Stomach (tissue), 9 donors: Measurements from ENCODE around the gene SNAP25. TPM values are rescaled to one million over a fixed set of nuclear protein-coding genes. Genes with fewer than 3 reads are reported as not detected.

Source experiments
- DNase-seq, 2 donors: peaks; one replicate each; pipeline versions ENCODE4 v3.0.0 to v3.0.0-alpha.2; 2013 to 2019
- H3K27ac ChIP-seq, 5 donors: fragments of 200-600 bp in 4 of 5; sonication (generic) in 4 of 5; one replicate each; pipeline ENCODE4 v1.5.1; 2013 to 2019; ENCODE audit warnings: mild to moderate bottlenecking in 1 of 5, moderate library complexity in 1 of 5
- H3K27me3 ChIP-seq, 3 donors: fragments of 200-600 bp; sonication (generic); one replicate each; pipeline ENCODE4 v1.5.1; 2017 to 2019; ENCODE audit warnings: mixed run types in 1 of 3
- H3K36me3 ChIP-seq, 4 donors: fragments of 200-600 bp; sonication (generic); 1 replicate in 3 of 4; 2 replicates in 1 of 4; pipeline ENCODE4 v1.5.1; 2016 to 2019
- H3K4me1 ChIP-seq, 4 donors: fragments of 200-600 bp; sonication (generic); one replicate each; pipeline ENCODE4 v1.5.1; 2016 to 2019
- H3K4me3 ChIP-seq, 4 donors: fragments of 200-600 bp; sonication (generic) in 3 of 4; one replicate each; pipeline ENCODE4 v1.5.1; 2016 to 2019; ENCODE audit warnings: mild to moderate bottlenecking in 1 of 4
- H3K9me3 ChIP-seq, 4 donors: fragments of 200-600 bp; sonication (generic); one replicate each; pipeline ENCODE4 v1.5.1; 2016 to 2019
- CTCF ChIP-seq, 7 experiments: fragments of 450-650 bp in 4 of 7; fragments of 200-600 bp in 3 of 7; sonication (generic) in 3 of 7; IDR thresholded peaks; one replicate each; pipeline ENCODE4 v1.5.1; 2016 to 2019; ENCODE audit warnings: antibody characterized with exemption in 7 of 7, control low read depth in 2 of 7, mild to moderate bottlenecking in 1 of 7
- EP300 ChIP-seq: sonication (generic); formaldehyde crosslinking; IDR thresholded peaks from one replicate; pipeline ENCODE4 v1.6.1; 2017; ENCODE audit warnings: antibody characterized with exemption
- POLR2A ChIP-seq, 4 donors: fragments of 450-650 bp; IDR thresholded peaks; one replicate each; pipeline ENCODE4 v1.6.1; 2016; ENCODE audit warnings: antibody characterized with exemption in 4 of 4, control low read depth in 2 of 4, mild to moderate bottlenecking in 1 of 4, moderate library complexity in 1 of 4
- POLR2AphosphoS5 ChIP-seq, 3 donors: sonication (generic); formaldehyde crosslinking; IDR thresholded peaks; one replicate each; pipeline ENCODE4 v1.6.1; 2016; ENCODE audit warnings: antibody characterized with exemption in 3 of 3
- WGBS, 5 donors: extraction: QIAGEN DNeasy Blood & Tissue Kit in 3 of 5; methylation state at CpG; one replicate each; pipeline versions ENCODE4 v1.1.5 to v1.1.7; 2013 to 2018; 5-methylcytosine and 5-hydroxymethylcytosine counted together
- intact Hi-C: fragments of 100-400 bp; cut with DNase I; formaldehyde crosslinking; loops from one replicate; pipeline ENCODE4 v1.15.1; 2023; ENCODE audit warnings: low total_unique reads
- polyA plus RNA-seq, 3 donors: library from polyadenylated mRNA; stranded (reverse); fragments of 200-250 nt; gene quantifications; one replicate each; pipeline ENCODE4 v1.2.3, GENCODE V29; 2013
- total RNA-seq, 5 donors: library from RNA; depleted of rRNA; stranded (reverse); fragments of >200 nt; gene quantifications; one replicate each; pipeline versions ENCODE4 v1.1.0 to v1.2.3, GENCODE V29; 2014 to 2016
- donor health status: healthy with polysubstance abuse.
- donor health status: Bipolar disorder and iron deficiency.
- donor health status: healthy.

Gene SNAP25
- total and polyA plus RNA-seq, 8 donors = 1.8 to 12.5 (median 2.8) TPM; not detected in 1

DNA sequence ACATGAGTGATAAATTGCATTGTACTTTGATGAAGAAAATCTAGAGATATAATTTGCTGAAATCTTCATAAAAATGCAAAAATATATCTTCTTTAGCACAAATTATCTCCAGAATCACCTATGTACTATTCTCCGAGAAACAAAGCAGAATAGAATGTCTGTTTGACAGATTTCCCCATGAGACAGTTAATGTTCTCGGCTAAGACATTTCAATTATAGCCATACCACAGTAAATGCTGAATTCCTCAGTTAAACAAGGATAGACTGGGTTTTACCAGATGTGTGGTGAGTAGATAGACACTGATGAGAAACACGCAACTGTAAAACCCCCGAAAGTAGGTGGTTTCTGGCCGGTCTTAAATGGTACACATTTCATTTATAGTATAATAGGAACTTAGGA lies 69.8 kb downstream of the SNAP25 start:
- WGBS, 5 donors = 92 to 94% (median 93%) methylated on average over 5 of the region's 5 CpGs
- Histone ChIP-seq H3K36me3 (no peaks in the 10 kb centered on the region), H3K27me3 (no peaks in the 10 kb centered on the region), H3K4me1 (no peaks in the 10 kb centered on the region), H3K9me3 (no peaks in the 10 kb centered on the region), H3K27ac (no peak overlapping the region), H3K4me3 (no peak overlapping the region)
- DNase-seq = no peak
- intact Hi-C loops = no loop called here
- TF ChIP-seq EP300 (no peak), POLR2A (IDR thresholded peaks at IDR 0.05) (no peak), POLR2AphosphoS5 (IDR thresholded peaks at IDR 0.05) (no peak), CTCF (IDR thresholded peaks at IDR 0.05) (no peak)

GRCh38 chr20:10288954-10289646 lies 70.5 kb downstream of the SNAP25 start:
- no peak for TF ChIP-seq POLR2A (IDR thresholded peaks at IDR 0.05)
- TF ChIP-seq EP300 = no peak
- no peak for TF ChIP-seq POLR2AphosphoS5 (IDR thresholded peaks at IDR 0.05)
- TF ChIP-seq CTCF (IDR thresholded peaks at IDR 0.05) = no peak
- no peaks in the 10 kb centered on the region for H3K9me3 ChIP-seq
- H3K4me3 ChIP-seq = no peak overlapping the region
- no peaks in the 10 kb centered on the region for H3K4me1 ChIP-seq
- intact Hi-C loops = no loop called here
- no peaks in the 10 kb centered on the region for H3K36me3 ChIP-seq
- 73 to 86% (median 83%) methylated on average over 5 of the region's 5 CpGs for WGBS, 5 donors
- H3K27me3 ChIP-seq = no peaks in the 10 kb centered on the region
- H3K27ac ChIP-seq = no peak overlapping the region
- DNase-seq = no peak

DNA sequence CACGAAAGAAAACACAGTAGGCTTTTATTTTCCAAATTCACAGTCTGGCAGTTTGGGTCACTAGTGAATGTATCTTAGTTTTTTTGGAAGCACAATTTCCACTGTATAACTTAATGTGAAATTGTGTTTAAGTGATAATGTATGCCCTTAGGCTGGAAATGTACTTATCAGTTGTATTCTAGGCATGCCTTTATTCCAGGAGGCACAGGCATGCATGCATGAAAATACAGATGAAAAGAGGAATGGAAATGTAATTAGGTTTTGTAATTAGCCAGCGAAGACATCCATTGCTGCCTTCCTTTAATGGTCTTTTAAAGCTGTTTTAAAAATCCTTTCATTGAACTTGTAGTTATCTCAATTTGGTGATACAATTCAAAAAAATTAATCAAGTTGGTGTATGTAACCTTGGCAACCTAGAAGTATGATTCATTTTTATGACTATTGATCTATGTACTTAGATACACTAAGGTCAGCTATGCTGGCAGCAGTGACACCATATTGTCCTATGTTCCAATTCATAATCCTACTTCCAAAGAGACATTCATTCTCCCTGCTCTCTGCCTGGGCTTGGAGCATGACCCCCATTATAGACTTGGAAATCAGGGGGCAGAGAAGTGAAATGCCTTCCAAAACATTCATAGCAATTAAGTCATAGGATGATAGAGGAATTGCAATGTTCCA lies 73.1 kb downstream of the SNAP25 start:
- WGBS, 5 donors = 56 to 94% (median 88%) methylated on average over 2 of the region's 2 CpGs

DNA sequence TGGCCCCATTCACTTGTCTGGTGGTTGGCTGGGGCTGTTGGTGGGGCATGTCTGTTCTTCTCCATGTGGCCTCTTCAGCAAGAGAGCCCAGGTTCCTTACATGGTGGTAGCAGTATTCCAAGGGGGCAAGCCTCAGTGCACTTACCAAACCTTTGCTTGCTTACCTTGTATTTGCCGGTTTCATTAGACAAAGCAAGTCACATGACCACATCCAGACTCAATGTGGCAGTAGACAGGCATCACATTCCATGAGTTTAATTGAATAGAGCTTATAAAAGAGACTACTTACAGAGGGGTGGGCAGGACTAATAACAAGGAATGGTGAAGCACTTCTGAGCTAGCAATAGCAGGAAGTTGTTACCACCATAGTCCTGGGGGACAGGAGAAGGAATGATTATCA lies 78.6 kb downstream of the SNAP25 start:
- Histone ChIP-seq H3K27me3 (no peaks in the 10 kb centered on the region), H3K4me1 (peaks cover 0 to 6% (median 0%) of the 10 kb centered on the region in 4 donors), H3K27ac (no peak overlapping the region), H3K36me3 (no peaks in the 10 kb centered on the region), H3K4me3 (no peak overlapping the region), H3K9me3 (no peaks in the 10 kb centered on the region)
- DNase-seq = no peak
- intact Hi-C loops = no loop called here
- 80 to 92% (median 88%) methylated on average over 1 of the region's 1 CpG for WGBS, 5 donors
- no peak for TF ChIP-seq POLR2AphosphoS5 (IDR thresholded peaks at IDR 0.05)
- TF ChIP-seq CTCF (IDR thresholded peaks at IDR 0.05) = no peak
- no peak for TF ChIP-seq POLR2A (IDR thresholded peaks at IDR 0.05)
- no peak for TF ChIP-seq EP300

More for the DNA sequence above, 73.1 kb downstream of the SNAP25 start:
- Histone ChIP-seq H3K4me3 (no peak overlapping the region), H3K27ac (no peak overlapping the region), H3K36me3 (no peaks in the 10 kb centered on the region), H3K4me1 (no peaks in the 10 kb centered on the region), H3K27me3 (no peaks in the 10 kb centered on the region), H3K9me3 (no peaks in the 10 kb centered on the region)
- no peak for TF ChIP-seq CTCF (IDR thresholded peaks at IDR 0.05)
- TF ChIP-seq EP300 = no peak
- no peak for TF ChIP-seq POLR2AphosphoS5 (IDR thresholded peaks at IDR 0.05)
- TF ChIP-seq POLR2A (IDR thresholded peaks at IDR 0.05) = no peak
- intact Hi-C loops = no loop called here
- no peak for DNase-seq
